ACC112 (cell line): ENCODE measurements around the gene HDAC9.

Experiments
- H2AFZ ChIP-seq: fragments of 200-600 bp; sonication (generic); one replicate; pipeline ENCODE4 v1.6.0; 2017; ENCODE audit warnings: antibody characterized with exemption, low read length; ENCODE audit not compliant: unreplicated experiment
- H3K27ac ChIP-seq: fragments of 200-600 bp; sonication (generic); 2 replicates; pipeline ENCODE4 v1.5.1; 2014; ENCODE audit warnings: low read depth, mild to moderate bottlenecking, antibody characterized with exemption, low read length, moderate library complexity
- H3K27me3 ChIP-seq: fragments of 200-600 bp; sonication (generic); 2 replicates; pipeline ENCODE4 v1.6.1; 2014; ENCODE audit warnings: mild to moderate bottlenecking, antibody characterized with exemption, low read length, moderate library complexity, mixed read lengths; ENCODE audit not compliant: insufficient read depth
- H3K36me3 ChIP-seq: fragments of 200-600 bp; sonication (generic); 2 replicates; pipeline ENCODE4 v1.6.1; 2016; ENCODE audit warnings: mild to moderate bottlenecking, antibody characterized with exemption, low read length, moderate library complexity, mixed read lengths; ENCODE audit not compliant: insufficient read depth
- H3K4me1 ChIP-seq: fragments of 200-600 bp; sonication (generic); one replicate; pipeline ENCODE4 v1.6.1; 2016; ENCODE audit warnings: low read length, mixed read lengths; ENCODE audit not compliant: insufficient read depth, unreplicated experiment, control insufficient read depth
- H3K4me3 ChIP-seq: fragments of 200-600 bp; sonication (generic); 2 replicates; pipeline ENCODE4 v1.5.1; 2014; ENCODE audit warnings: mild to moderate bottlenecking, low read depth, low read length
- H3K79me2 ChIP-seq: fragments of 200-600 bp; sonication (generic); one replicate; pipeline ENCODE4 v1.6.0; 2016; ENCODE audit warnings: low read length; ENCODE audit not compliant: control insufficient read depth, unreplicated experiment, insufficient read depth

HDAC9 gene

GRCh38 chr7:18572154-18572553, 76.6 kb downstream of the HDAC9 start:
- Histone ChIP-seq H3K79me2 (no peaks in the 10 kb centered on the region), H3K4me1 (peaks cover 4% of the 10 kb centered on the region)

GRCh38 chr7:18572885-18573284, 77.3 kb downstream of the HDAC9 start:
- H3K79me2 ChIP-seq, result no peaks in the 10 kb centered on the region
- H3K27ac ChIP-seq, result no peak overlapping the region
- H3K36me3 ChIP-seq, result no peaks in the 10 kb centered on the region
- peaks cover 4% of the 10 kb centered on the region for H3K4me1 ChIP-seq
- no peaks in the 10 kb centered on the region for H3K27me3 ChIP-seq
- H3K4me3 ChIP-seq, result no peak overlapping the region
- no peak overlapping the region for H2AFZ ChIP-seq

More at GRCh38 chr7:18572154-18572553, 76.6 kb downstream of the HDAC9 start:
- no peak overlapping the region for H3K4me3 ChIP-seq
- H2AFZ ChIP-seq, result no peak overlapping the region
- H3K27ac ChIP-seq, result no peak overlapping the region
- H3K36me3 ChIP-seq, result no peaks in the 10 kb centered on the region
- H3K27me3 ChIP-seq, result no peaks in the 10 kb centered on the region

DNA sequence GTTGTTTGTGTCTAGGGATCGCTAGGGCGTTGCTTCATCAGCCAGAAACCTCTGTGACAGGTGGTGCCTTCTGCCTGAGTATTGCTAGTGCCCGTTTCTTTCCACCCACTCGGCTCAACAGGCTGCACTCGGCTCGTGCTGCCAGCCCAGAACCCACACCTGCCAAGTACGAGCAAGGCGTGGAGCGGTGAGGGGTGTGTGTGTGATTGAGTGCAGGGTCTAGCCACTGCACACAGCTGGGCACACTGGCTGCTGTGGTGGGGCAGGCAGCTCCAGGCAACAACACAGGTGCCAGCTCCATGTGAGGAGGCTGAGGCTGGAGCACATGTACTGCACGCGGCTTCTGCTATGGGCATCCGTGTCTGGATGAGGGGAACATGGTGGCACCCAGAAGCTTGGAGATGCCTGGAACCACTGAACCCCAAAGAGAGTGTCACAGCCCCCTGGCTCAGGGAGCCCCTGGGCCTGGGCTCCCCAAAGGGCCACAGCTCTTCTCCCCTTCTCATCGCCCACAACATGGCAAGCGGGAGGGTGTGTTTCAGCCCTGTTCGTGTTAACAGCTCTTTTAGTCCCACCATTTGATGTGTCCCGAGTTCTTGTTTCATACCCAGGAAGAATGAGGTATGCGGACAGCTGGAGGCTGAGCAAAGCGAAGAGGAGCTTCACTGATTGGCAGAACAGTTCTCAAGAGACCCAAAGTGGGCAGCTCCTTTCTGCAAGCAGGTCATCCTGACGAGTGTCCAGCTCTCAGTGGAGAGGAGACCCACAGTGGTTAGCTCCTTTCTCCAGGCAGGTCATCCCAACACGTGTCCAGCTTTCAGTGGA, 78.1 kb downstream of the HDAC9 start:
- peaks cover 4% of the 10 kb centered on the region for H3K4me1 ChIP-seq
- no peaks in the 10 kb centered on the region for H3K36me3 ChIP-seq
- no peaks in the 10 kb centered on the region for H3K79me2 ChIP-seq
- H3K27me3 ChIP-seq, result no peaks in the 10 kb centered on the region
- H2AFZ ChIP-seq, result no peak overlapping the region
- H3K4me3 ChIP-seq, result no peak overlapping the region
- no peak overlapping the region for H3K27ac ChIP-seq

DNA sequence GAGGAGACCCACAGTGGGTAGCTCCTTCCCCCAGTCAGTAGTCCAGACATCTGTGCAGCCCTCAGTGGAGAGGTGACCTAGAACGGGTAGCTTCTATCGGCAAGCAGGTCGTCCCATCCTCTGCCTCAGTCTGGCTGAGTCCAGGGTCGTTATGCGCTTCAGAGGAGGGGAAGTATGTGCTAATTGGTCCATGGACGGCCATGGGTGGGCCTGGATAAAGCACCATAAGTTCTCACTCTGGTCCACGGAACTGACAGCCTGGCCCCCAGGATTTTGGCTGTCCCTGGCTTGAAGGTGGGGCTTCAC, 78.6 kb downstream of the HDAC9 start:
- H3K79me2 ChIP-seq, result no peaks in the 10 kb centered on the region
- H3K4me1 ChIP-seq, result peaks cover 4% of the 10 kb centered on the region
- no peak overlapping the region for H3K4me3 ChIP-seq
- no peaks in the 10 kb centered on the region for H3K27me3 ChIP-seq
- H3K27ac ChIP-seq, result no peak overlapping the region
- H2AFZ ChIP-seq, result no peak overlapping the region
- H3K36me3 ChIP-seq, result no peaks in the 10 kb centered on the region

GRCh38 chr7:18574676-18575075, 79.1 kb downstream of the HDAC9 start:
- no peaks in the 10 kb centered on the region for H3K36me3 ChIP-seq
- no peaks in the 10 kb centered on the region for H3K27me3 ChIP-seq
- H3K4me3 ChIP-seq, result no peak overlapping the region
- H2AFZ ChIP-seq, result no peak overlapping the region
- H3K4me1 ChIP-seq, result peaks cover 4% of the 10 kb centered on the region
- H3K27ac ChIP-seq, result no peak overlapping the region
- no peaks in the 10 kb centered on the region for H3K79me2 ChIP-seq

DNA sequence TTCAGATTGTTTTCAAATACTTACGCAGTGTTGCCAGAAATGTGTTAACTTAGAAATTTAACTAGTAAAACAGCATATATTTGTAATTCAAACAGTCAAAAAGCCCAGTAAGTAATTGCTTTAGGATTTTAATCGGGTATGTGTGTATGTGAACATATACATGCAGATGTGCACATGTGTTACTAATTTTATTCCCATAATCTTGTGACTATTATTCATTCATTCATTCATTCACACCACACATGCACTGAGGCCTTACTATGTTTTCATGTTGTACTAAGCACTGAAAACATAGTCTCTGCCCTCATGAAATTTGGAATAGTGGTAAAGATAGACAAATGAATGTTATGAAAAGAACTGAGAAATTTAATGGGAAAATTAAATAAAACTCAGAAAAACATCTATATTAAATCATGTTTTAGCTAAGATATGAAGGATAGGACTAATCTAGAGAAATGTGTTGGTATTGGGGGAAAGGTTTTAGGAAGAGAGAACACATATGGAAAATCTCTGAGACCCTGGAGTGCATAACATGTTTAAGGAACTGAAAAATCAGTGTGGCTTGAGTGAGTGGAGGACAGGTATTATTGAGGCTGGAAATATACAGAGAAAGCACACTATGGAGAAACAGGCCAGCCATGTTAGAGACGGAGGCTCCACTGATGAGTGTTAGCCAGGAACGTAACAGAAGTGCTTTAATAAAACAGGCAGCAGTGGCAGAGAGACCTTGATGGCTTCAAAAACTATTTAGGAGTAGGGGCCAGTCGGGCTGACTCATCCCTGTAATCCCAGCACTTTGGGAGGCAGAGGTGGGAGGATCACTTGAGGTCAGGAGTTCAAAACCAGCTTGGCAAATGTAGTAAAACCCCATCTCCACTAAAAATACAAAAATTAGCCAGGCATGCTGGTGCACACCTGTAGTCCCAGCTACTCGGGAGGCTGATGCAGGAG, 80.3 kb downstream of the HDAC9 start:
- H3K4me3 ChIP-seq, result no peak overlapping the region
- H3K27ac ChIP-seq, result no peak overlapping the region
- peaks cover 4% of the 10 kb centered on the region for H3K4me1 ChIP-seq
- H3K36me3 ChIP-seq, result no peaks in the 10 kb centered on the region
- H2AFZ ChIP-seq, result no peak overlapping the region
- no peaks in the 10 kb centered on the region for H3K27me3 ChIP-seq
- H3K79me2 ChIP-seq, result no peaks in the 10 kb centered on the region

- Histone ChIP-seq H3K4me3 (no peak overlapping the region), H3K79me2 (no peaks in the 10 kb centered on the region), H3K36me3 (no peaks in the 10 kb centered on the region), H3K27me3 (no peaks in the 10 kb centered on the region), H3K27ac (no peak overlapping the region), H3K4me1 (no peaks in the 10 kb centered on the region), H2AFZ (no peak overlapping the region)
Observed at GRCh38 chr7:18577096-18577771, 81.7 kb downstream of the HDAC9 start.

DNA sequence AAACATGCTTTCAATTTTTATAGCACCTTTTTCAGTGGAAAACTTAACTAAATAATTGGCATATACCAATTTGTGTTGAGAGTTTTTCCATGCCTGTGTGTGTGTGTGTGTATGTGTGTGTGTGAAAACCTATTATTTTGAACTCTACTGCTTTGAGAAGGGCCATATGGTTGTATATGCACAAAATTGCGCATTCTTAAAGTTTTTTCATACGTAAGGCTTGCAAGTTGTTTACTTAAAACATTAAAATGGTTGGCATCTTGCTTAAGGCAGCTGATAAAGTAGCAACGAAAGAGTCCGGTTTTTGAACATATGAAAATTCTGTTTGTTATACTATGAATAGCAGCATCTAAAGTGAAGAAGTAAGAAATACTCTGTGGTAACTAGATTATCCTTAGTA, 84.1 kb downstream of the HDAC9 start:
- Histone ChIP-seq H3K27me3 (no peaks in the 10 kb centered on the region), H3K27ac (no peak overlapping the region), H3K36me3 (no peaks in the 10 kb centered on the region), H2AFZ (no peak overlapping the region), H3K4me1 (peaks cover 8% of the 10 kb centered on the region), H3K79me2 (no peaks in the 10 kb centered on the region), H3K4me3 (no peak overlapping the region)

DNA sequence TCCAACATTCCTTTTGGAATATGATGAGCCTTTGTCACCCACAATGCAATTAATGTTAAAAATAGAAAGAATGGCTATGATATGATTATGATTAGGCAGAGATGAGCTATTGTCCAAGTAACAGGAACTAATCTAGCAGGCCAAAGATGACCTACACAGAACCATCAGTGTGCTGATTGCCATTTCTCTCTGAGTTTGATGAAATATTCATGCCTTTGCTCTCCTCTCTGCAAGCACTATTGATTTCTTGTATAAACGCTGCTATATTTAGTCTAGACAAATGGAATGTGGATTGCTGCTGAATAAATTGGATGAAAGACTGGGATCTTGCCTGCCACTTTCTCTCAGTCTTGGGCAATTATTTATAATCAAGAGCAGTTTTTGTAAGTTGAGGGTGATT, 85.4 kb downstream of the HDAC9 start:
- Histone ChIP-seq H3K4me3 (no peak overlapping the region), H3K36me3 (no peaks in the 10 kb centered on the region), H3K27me3 (no peaks in the 10 kb centered on the region), H2AFZ (no peak overlapping the region), H3K27ac (no peak overlapping the region), H3K4me1 (peaks cover 8% of the 10 kb centered on the region), H3K79me2 (no peaks in the 10 kb centered on the region)

DNA sequence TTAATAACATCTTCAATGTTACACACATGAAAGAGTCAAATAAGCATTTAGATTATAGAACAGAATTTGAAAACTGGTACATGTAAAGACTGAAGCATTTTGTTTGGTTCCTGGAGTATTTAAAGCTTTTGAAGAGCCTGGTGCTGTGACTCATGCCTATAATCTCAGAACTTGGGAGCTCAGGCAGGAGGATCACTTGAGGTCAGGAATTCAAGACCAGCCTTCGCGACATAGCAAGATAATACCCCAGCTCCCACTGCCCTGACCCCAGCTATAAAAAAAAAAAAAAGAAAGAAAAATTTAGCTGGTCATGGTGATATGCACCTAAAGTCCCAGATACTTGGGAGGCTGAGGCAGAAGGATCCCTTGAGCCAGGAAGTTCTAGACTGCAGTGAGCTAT, 87.8 kb downstream of the HDAC9 start:
- Histone ChIP-seq H2AFZ (no peak overlapping the region), H3K4me1 (peaks cover 8% of the 10 kb centered on the region), H3K79me2 (no peaks in the 10 kb centered on the region), H3K27me3 (no peaks in the 10 kb centered on the region), H3K27ac (no peak overlapping the region), H3K36me3 (no peaks in the 10 kb centered on the region), H3K4me3 (no peak overlapping the region)
